Pancreas (tissue), 10 donors: ENCODE data around the gene PIP4P1. TPM values are rescaled to one million over a fixed set of nuclear protein-coding genes. Genes with fewer than 3 reads are reported as not detected.

Experiments used
- ATAC-seq, 4 donors: fragments of 200-7000 bp; cut with Tn5 transposase; one replicate each; pipeline versions ENCODE4 v1.8.0 to v1.9.1; 2020; ENCODE audit warnings: mild to moderate bottlenecking in 4 of 4, moderate library complexity in 4 of 4
- DNase-seq, 6 donors: peaks; one replicate each; pipeline ENCODE4 v3.0.0-alpha.2; 2020
- FAIRE-seq: peaks from 2 replicates; lab custom pipeline; 2012; peaks lifted over from hg19 to GRCh38; lab: Jason Lieb, UNC
- H3K27ac ChIP-seq, 4 donors: fragments of 200-600 bp; sonication (generic); 1 replicate in 3 of 4; 2 replicates in 1 of 4; pipeline versions ENCODE4 v1.5.0 to v1.8.0; 2020
- H3K27me3 ChIP-seq, 4 donors: fragments of 200-600 bp; one replicate each; pipeline ENCODE4 v1.8.0; 2021
- H3K36me3 ChIP-seq, 3 donors: fragments of 200-600 bp; sonication (generic) in 1 of 3; one replicate each; pipeline versions ENCODE4 v1.5.0 to v1.8.0; 2020 to 2021
- H3K4me1 ChIP-seq, 3 donors: fragments of 200-600 bp; one replicate each; pipeline ENCODE4 v1.8.0; 2021
- H3K4me3 ChIP-seq, 4 donors: fragments of 200-600 bp; sonication (generic) in 2 of 4; one replicate each; pipeline versions ENCODE4 v1.5.0 to v1.8.0; 2020 to 2021
- H3K9me3 ChIP-seq, 4 donors: fragments of 200-600 bp; one replicate each; pipeline ENCODE4 v1.8.0; 2021
- WGBS, 2 donors: extraction: QIAGEN DNeasy Blood & Tissue Kit; methylation state at CpG; one replicate each; pipeline ENCODE4 v1.1.7; 2013; 5-methylcytosine and 5-hydroxymethylcytosine counted together
- intact Hi-C, 3 donors: fragments of 100-400 bp; cut with DNase I; formaldehyde crosslinking; loops; one replicate each; pipeline versions ENCODE4 v1.11.1 to v1.14.2; 2022
- polyA plus RNA-seq, 2 donors: library from polyadenylated mRNA; stranded (reverse); fragments of 200-250 nt; gene quantifications; one replicate each; pipeline ENCODE4 v1.2.3, GENCODE V29; 2013
- total RNA-seq, 6 donors: library from RNA; stranded (reverse); fragmentation: NEBNext Ultra II Directional in 4 of 6; extraction: Animal tissue kit (Norgen Biotek cat#: 25700) in 4 of 6; gene quantifications; one replicate each; pipeline versions ENCODE4 v1.2.1 to v1.2.4, GENCODE V29; 2021 to 2023
- TF ChIP-seq, protein P1 (sequence below), 4 donors: fragments of 200-600 bp; sonication (generic) in 3 of 4; IDR thresholded peaks; one replicate each; pipeline versions ENCODE4 v1.5.0 to v1.8.0; 2021; ENCODE audit warnings: antibody characterized with exemption in 4 of 4
- donor health status: healthy with polysubstance abuse.
- donor health status: DM: no; HTN: no; CAD: no; lungs with moderate emphysema.
- donor health status: DM: no; HTN: no; CAD: no.
- donor health status: control.
- donor health status: control.
- donor health status: Bipolar disorder and iron deficiency.
- donor health status: DM: yes; HTN: yes; CAD: no.
- donor health status: DM: no; HTN: no; CAD: no.
- donor health status: DM: no; HTN: no; CAD: no.
- donor health status: DM: yes; HTN: yes; CAD: no.

The PIP4P1 gene
- total and polyA plus RNA-seq, 8 donors = 8.9 to 38.2 (median 15.7) TPM

DNA sequence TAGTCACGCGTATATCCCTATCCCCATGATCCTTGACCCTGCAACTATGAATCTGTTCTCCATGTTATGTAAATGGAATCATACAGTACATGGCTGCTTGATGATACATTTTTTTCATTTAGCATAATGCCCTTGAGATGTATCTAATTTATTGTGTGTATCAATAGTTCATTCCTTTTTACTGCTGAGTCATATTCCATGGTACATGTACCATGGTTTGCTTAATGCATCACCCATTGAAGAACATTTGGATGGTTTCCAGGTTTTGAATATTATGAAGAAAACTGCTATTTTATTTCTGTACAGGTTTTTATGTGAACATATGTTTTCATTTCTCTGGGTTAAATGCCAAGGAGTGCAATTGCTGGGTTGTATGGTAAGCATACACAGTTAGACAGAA is 40.1 kb upstream of the PIP4P1 start:
- DNase-seq (no peak), FAIRE-seq (no peak), ATAC-seq (no peak)
- H3K36me3 ChIP-seq = no peaks in the 10 kb centered on the region
- no peaks in the 10 kb centered on the region for H3K4me1 ChIP-seq
- no peak overlapping the region for H3K27ac ChIP-seq
- no peaks in the 10 kb centered on the region for H3K27me3 ChIP-seq
- intact Hi-C loops = no loop called here
- no peaks in the 10 kb centered on the region for H3K9me3 ChIP-seq
- H3K4me3 ChIP-seq = no peak overlapping the region
- WGBS, 2 donors = 97% methylated on average over 2 of the region's 2 CpGs
- TF ChIP-seq, protein P1, sequence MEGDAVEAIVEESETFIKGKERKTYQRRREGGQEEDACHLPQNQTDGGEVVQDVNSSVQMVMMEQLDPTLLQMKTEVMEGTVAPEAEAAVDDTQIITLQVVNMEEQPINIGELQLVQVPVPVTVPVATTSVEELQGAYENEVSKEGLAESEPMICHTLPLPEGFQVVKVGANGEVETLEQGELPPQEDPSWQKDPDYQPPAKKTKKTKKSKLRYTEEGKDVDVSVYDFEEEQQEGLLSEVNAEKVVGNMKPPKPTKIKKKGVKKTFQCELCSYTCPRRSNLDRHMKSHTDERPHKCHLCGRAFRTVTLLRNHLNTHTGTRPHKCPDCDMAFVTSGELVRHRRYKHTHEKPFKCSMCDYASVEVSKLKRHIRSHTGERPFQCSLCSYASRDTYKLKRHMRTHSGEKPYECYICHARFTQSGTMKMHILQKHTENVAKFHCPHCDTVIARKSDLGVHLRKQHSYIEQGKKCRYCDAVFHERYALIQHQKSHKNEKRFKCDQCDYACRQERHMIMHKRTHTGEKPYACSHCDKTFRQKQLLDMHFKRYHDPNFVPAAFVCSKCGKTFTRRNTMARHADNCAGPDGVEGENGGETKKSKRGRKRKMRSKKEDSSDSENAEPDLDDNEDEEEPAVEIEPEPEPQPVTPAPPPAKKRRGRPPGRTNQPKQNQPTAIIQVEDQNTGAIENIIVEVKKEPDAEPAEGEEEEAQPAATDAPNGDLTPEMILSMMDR (IDR thresholded peaks at IDR 0.05) = no peak

DNA sequence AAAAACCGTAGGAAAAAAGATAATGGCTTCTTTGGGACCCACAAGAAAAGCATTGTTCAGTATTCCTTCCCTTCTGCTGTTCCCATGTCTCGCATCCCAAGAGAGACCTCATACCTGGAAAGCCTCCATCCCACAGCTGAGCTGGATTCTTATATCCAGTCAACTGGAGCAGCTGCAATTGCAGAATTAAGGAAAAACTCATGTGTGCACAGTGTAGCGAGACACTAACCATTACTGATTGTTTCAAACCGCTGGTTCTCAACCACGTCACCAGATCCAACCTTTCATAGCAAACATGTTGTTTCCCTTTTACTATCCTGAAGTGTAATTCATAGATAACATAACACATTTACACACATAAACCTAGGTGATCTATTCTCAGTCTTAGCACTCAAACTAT is 38.6 kb upstream of the PIP4P1 start:
- no peak overlapping the region for H3K27ac ChIP-seq
- 86% methylated on average over 5 of the region's 5 CpGs for WGBS, 2 donors
- H3K36me3 ChIP-seq = no peaks in the 10 kb centered on the region
- FAIRE-seq (no peak), DNase-seq (no peak), ATAC-seq (no peak)
- H3K4me1 ChIP-seq = no peaks in the 10 kb centered on the region
- intact Hi-C loops = no loop called here
- no peak overlapping the region for H3K4me3 ChIP-seq
- TF ChIP-seq, protein P1 (IDR thresholded peaks at IDR 0.05) = no peak
- H3K9me3 ChIP-seq = no peaks in the 10 kb centered on the region
- H3K27me3 ChIP-seq = no peaks in the 10 kb centered on the region

DNA sequence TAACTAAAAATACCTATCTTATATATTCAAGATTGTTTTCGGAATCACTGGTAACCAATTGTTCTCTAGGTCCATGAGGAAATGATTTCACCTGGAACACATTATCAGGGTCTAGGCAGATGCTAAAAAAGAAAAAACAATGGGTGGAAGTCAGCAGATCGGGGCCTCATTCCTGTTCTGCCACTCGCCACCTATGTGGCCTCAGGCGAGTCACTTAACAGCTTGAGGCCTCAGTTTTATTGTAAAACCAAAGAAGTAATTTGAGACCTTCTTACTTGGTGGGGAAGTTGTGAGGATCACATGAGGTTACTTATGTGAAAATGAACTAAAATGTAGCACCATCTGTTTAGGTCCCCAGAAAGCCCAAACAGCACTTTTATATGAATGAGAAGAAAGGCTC is 37.9 kb upstream of the PIP4P1 start:
- 84 to 86% methylated on average over 4 of the region's 4 CpGs for WGBS, 2 donors
- TF ChIP-seq, protein P1 (IDR thresholded peaks at IDR 0.05) = no peak
- FAIRE-seq (no peak), DNase-seq (no peak), ATAC-seq (no peak)
- Histone ChIP-seq H3K27me3 (no peaks in the 10 kb centered on the region), H3K4me3 (no peak overlapping the region), H3K36me3 (no peaks in the 10 kb centered on the region), H3K27ac (no peak overlapping the region), H3K9me3 (no peaks in the 10 kb centered on the region), H3K4me1 (no peaks in the 10 kb centered on the region)
- intact Hi-C loops = no loop called here

DNA sequence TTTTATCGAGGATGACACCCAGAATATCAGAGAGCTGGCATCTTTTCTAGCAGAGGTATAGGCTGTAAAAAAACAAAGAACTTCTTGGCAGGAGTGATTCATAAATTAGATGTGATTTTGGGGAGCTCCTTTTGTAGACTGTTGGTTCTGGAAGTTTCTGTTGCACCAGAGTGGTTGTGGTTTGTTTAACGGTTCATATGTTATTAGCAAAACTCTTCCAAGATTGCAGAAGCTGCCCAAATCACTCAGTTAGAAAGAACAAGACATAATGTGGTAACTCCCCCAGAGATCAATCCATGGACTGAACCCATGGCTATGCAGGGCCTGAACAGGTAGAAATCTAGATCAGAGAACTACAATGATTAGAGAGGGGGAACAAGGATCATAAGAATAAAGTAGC is 37.4 kb upstream of the PIP4P1 start:
- no peaks in the 10 kb centered on the region for H3K4me1 ChIP-seq
- DNase-seq = no peak
- WGBS, 2 donors = 56 to 74% methylated on average over 2 of the region's 2 CpGs
- FAIRE-seq = no peak
- intact Hi-C loops = no loop called here
- TF ChIP-seq, protein P1 (IDR thresholded peaks at IDR 0.05) = no peak
- ATAC-seq = no peak
- no peak overlapping the region for H3K4me3 ChIP-seq
- H3K36me3 ChIP-seq = no peaks in the 10 kb centered on the region
- no peaks in the 10 kb centered on the region for H3K9me3 ChIP-seq
- H3K27ac ChIP-seq = no peak overlapping the region
- H3K27me3 ChIP-seq = no peaks in the 10 kb centered on the region

DNA sequence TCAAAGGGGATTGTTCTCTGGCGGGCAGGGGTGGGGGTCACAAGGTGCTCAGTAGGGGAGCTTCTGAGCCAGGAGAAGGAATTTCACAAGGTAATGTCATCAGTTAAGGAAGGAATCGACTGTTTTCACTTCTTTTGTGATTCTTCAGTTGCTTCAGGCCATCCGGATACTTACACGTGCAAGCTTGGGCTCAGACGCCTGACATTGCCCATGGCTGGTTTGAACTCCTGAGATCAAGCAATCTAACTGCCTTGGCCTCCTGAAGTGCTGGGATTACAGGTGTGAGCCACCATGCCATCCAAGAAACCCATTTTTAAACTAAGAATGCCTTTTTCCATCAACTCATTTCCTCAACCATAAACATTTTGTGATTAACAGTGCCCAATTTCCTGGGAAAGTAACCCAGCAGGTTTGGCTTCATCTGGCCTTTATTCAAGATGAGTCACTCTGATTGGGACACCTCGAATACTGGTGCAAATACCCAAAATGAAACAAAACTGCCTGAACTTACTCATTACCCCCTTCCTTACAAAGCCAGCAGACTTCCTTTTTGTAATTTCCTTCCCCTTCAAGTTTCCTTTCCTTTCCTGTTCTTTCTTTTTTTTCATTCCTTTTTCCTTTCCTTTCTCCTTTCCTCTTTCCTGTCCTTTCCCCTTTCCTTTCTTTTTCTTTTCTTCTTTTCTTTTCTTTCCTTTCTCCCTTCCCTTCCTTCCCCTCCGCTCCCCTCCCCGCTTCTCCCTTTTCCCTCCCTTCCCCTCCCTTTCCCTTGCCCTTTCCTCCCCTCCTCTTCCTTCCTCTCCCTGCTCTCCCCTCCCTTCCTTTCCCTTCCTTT is 33.9 kb upstream of the PIP4P1 start:
- intact Hi-C loops = no loop called here
- DNase-seq = no peak
- Histone ChIP-seq H3K4me3 (no peak overlapping the region), H3K27me3 (no peaks in the 10 kb centered on the region), H3K27ac (no peak overlapping the region), H3K9me3 (no peaks in the 10 kb centered on the region), H3K36me3 (no peaks in the 10 kb centered on the region), H3K4me1 (no peaks in the 10 kb centered on the region)
- WGBS, 2 donors = 75 to 81% methylated on average over 8 of the region's 8 CpGs
- TF ChIP-seq, protein P1 (IDR thresholded peaks at IDR 0.05) = no peak
- no peak for ATAC-seq
- no peak for FAIRE-seq
